SK-N-DZ (cell line): ENCODE results near the gene SLC11A2.
"Not testable (repeated sequence)": the region's sequence is repeated elsewhere in the genome, so short reads cannot be mapped to it uniquely, and the experiment has no call there.

Experiments
- DNase-seq: peaks from one replicate; pipeline ENCODE4 v3.0.0-alpha.2; 2015; ENCODE audit warnings: low spot score

SLC11A2 gene

DNA sequence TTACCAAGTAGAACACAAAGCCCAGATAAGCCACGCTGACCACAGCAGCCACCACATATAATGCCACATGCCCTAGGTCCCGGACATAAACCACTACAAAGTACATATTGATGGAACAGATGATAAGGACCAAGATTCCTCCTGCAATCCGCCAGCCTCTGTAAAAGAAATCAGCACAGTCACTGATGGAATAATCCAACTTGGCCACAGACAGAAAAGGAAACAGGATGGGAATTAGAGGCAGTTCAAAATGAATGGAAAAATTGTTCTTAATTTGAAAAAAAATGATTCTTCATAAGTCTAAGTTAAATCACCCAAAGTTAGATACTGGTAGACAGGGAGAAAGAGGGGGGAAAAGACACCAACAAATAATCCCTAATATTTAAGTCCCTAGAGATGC is 35.4 kb downstream of the SLC11A2 start:
- no peak for DNase-seq

DNA sequence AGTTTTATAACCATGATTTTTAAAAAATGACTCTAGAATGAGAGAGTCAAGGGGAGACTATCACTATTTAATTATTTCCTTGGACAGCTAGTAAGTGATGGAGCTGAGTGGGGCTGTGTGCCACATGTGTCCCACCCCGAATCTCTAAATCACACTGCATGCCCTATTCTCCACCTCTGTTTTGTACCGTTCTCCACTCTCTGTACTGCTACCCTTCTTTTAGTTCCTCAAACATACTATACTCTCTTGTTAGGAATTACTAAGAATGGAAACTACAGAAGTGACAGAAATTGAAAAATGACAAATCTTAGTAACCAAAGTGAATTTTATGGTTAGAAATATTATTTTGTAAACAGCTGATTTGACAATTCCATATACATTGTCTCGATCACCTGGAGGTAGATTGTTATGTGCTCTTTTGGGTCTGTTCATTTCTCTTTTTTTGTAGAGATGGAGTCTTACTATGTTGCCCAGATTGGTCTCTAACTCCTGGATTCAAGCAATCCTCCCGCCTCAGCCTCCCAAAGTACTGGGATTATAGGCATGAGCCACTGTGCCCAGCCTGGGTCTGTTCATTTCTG is 35.9 kb downstream of the SLC11A2 start:
- DNase-seq = no peak

DNA sequence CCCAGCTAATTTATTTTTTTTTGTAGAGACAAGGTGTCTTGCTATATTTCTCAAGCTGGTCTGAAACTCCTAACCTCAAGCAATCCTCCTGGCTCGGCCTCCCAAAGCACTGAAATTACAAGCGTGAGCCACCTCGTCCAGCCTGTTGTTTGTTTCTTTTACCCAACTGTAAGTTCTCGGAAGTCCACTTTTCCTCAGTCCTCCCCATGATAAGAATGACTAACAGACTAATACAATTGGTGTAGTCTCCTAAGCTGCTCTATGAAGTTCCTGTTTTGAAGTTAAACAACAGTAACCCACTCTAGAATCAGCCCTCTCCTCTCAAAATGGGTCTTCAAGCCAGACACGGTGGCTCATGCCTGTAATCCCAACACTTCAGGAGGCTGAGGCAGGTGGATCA is 37.3 kb downstream of the SLC11A2 start:
- no peak for DNase-seq

DNA sequence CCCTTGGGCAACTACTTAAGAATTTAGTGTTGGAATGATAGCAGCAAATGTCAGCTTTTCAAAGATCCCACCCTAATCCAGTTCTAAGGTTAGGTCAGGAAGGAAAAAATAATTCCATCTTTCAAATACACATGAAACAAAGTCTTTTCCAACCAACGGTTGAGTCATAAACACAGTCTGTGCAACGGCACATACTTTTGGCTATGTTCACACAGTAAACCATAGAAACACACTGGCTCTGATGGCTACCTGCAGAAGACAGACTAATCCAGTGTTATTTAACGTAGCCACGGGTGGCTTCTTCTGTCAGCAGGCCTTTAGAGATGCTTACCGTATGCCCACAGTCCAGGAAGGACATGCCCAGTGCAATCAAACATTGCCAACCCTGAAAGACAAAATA is 38.1 kb downstream of the SLC11A2 start:
- no peak for DNase-seq

DNA sequence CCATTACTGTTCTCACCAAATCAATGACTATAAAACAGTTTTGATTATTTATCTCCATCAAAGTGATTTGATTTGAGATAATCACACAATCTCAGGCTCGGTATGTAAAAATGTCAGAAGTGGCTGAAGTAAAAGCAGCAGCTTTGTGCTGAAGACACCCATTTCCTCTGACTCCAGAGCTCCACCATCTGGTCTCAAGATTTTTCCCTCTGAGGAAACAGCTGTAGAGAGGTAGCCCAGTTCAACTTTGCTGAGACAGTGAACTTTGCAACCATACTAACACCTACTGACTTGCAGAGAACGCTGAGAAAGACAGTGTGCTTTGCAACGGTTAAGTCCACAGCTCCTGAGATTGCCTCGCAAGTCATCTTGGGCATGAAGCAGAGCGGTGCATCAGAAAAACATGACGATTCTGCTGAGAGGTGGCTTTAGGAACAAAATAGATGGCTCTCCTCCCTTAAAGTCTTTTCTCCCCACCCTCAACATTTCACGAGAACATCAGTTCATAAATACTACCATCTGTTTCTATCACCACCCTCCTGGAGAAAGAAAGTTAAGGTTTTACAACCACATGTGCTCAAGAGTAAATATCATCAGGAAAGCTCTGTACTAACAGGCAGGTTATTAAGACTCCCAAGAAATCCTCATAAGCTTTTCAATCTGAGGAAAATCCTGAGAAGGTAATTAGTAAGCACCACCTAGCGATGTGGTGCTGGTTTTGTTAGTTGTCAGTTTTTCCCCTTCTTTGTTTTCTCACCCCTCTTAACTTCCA is 39.0 kb downstream of the SLC11A2 start:
- peak; percentile 11 for DNase-seq

DNA sequence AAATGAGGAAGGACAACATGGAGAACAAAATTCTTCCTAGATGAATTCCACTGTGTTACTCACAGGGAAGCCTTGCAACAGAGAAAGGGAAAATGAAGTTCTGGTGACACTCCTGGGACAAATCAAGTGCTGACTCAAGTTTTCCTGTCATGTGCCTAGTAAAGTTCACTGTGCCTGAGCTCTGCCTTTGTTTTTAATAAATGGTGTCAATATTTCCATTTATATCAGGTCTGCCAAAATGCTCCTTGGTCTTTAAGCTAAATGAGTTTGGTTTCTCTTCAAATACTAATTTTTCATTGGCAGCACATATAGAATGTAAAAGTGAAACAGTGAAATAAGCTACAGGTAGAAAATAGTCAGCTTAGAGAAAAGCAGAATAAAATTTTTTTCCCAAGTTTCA is 40.9 kb downstream of the SLC11A2 start:
- DNase-seq = no peak

DNA sequence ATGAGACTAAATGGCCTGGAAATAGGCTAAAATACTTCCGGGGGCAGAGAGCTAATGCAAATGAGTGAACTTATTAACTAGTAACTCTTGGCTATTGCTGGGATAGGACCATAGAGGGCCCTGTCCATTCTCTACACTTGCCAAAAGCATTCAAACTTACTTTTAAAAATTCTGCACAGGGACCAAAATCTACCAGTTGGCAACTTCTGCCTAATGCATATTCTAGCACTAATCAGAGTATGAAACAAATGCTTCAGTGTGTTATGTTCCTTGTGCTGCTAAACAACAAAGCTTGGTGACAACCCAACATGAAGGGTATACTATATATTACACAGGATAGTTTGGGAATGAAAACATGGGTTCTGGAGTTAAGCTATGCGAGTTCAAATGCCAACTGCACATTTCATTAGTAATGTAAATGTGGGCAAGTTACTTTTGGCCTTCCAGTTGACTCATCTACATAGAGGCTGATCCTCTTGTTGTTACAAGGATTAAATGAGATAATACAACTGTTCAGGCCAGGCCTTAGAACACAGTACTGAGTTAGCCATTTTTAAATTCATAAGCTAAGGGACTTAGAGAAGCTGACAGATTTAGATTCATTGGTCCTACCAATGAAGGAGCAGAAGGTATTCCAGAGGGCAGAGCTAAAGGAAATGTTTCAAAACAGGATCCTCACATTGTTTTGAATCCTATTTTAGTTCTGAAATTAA is 41.4 kb downstream of the SLC11A2 start:
- DNase-seq = no peak

DNA sequence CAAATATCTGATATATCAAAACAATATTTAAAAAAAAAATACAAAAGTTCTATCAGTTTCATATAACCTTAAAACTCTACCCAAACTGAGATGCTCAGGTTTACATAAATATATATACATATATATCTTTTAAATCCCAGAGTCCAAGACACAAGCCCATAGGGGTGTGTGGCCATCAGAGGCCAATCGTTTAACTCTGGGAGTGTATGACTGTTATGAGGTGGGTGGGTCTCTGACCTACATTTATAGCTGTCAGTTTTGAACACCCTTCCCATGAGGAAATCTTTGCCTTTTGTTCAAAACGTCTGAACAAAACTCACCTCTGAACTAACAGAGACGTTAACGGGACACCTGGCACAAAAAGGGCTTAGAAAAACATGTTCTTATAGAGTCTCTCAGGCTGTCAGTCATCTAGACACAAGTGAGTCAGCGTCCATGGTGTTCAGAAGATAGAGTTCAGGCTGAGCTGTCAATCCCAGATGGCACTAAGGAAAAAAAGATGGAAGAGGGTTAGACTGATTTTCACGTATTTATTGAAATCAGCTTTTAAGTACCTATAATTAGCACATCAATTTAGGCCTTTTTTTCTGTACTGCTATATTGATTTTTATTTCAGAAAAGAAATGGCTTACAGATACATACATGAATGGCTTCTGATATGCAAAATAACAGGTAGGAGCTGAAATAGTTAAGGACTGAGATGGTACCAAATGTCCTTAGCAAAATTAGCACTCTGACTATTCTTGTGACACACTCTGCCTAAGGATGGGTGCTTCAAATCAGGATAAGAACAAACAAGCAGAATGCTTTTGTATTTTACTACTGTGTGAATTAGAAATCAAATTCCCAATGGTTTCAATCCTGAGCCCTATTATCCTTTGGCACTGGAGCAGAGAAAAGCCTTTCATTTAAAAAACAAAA is 44.6 kb downstream of the SLC11A2 start:
- DNase-seq = no peak

DNA sequence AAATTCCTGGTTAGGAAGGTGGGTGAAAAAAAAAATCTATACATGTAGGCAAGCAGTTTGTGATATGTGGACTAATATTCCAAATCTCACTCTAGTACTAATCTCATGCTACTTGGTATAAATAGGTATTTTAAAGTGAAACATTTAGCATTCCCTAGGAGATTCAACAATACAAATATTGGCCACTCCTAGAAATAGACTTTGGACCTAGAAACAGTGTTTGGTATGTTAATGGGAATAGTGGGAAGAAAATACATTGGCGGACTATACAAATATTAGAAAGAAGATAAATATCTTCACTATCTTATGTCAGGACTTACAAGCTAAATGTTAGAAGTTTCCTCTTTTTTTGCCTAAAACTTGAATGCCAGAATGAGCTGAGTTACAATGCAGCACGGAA is 45.6 kb downstream of the SLC11A2 start:
- no peak for DNase-seq

DNA sequence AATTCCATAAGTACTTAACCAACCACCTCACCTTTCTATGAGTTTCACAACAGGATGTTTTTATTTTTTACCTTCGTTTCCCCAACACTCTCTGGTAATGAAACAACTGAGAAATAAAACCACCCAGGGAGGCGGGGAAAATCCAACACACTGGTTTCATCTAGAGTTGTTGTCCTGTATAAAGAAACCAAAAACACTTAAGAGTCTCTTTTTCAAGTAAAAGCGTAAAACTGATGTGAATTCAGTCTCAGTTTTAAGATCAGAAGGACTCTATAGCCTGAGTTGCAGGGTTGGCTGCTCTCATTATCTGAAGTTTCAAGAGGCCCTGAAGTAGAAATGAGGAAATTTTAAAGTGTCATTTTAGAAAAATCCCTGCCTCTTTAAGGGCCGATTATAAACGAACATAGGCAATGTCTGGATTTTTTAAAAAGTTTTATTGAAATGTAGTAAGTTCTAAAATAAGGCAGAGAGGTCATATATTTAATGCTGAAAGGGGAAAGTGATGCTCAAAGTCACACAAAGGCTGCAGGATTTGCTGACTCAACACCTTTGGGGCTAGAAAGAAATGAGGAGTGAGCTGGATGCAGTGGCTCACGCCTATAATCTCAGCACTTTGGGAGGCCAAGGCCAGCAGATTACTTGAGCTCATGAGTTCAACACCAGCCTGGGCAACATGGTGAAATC is 46.7 kb downstream of the SLC11A2 start:
- DNase-seq = no peak

DNA sequence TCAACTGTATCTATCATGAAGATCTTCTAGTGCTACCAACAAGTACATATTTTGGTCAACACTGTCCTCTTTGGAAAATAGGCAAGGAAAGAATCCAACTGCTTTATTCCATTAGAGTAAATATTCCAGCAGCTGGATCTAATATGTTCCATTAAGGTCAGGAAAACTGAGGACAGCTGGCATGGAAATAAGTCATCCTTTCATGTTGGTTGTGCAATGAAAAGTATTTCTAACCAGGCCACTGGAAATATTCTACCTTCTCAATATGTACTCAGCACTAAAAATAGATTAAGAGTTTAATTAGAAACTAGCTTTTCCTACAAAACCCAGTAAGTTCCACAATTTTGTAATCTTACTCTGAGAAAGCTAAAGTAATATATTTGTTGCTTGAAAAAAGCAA is 54.2 kb downstream of the SLC11A2 start:
- no peak for DNase-seq

DNA sequence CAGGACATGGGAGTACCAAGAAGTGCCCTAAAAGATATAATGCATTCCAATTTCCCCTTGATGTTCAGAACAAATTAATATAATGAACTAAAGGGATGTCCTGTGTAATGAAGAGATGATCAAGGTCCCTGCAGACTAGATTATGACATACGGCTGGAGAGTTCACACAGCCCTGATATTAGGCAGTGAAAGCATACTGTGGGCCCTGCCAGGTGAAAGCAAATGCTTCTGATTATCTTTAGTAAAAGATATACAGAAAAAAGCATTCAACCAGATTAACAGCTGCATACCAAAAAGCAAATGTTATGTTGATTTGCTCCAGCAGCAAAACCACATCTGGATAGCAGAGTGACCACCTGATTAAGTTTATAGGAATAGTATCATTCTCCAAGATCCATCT is 61.8 kb downstream of the SLC11A2 start:
- no peak for DNase-seq

DNA sequence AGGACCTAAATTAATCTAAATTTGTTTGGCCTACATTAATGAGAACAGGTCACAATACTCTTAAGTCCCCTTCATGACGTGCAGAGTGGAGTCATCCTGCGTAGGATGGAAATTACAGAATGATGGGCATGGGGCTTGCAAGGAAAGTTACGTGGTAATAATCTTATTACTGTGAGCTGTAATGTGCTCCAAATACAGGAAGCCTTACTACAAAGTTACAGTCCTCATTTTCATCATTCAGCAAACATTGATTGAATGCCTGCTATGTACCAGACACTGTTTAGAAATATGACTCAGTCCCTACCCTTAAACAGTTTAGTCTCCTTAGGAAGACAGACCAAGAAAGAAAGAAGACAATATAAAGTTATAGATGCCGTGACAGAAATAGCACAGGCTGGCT is 64.5 kb downstream of the SLC11A2 start:
- no peak for DNase-seq

DNA sequence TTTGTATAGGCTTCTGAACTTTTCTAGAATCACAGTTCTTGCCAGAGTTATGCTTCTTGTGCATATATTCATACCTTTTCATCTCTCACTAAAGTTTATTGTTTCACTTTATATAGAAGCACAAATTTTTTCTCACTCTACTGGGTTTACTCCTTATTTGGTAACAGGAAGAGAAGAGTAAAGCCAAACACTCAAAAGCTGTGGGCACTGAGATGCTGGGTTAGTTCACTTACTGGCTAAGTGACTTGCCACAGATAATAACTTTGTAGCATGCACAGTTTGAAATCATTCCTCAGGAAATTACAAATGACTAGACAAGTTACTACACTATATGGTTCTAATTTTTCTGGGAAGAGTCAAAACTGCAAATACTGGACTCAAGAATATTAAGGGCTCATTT is 66.1 kb downstream of the SLC11A2 start:
- no peak for DNase-seq

DNA sequence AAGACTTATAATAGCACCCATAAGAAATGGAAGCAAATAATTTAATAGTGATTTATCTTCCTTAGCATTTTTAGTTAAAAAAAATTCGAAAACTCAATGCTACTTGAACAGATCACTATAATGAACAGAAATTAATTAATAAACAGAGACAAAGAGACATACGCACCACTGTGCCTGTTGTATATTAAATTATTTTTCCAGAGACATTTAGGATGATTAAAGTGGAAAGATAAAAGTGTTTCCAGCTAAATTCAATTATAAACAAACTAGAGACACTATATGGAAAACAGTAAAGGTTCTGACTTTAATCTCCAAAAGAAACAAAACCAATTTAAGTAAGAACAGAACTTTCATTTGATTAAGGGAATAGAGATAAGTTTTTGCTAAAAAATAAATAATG is 70.5 kb downstream of the SLC11A2 start:
- DNase-seq = no peak

DNA sequence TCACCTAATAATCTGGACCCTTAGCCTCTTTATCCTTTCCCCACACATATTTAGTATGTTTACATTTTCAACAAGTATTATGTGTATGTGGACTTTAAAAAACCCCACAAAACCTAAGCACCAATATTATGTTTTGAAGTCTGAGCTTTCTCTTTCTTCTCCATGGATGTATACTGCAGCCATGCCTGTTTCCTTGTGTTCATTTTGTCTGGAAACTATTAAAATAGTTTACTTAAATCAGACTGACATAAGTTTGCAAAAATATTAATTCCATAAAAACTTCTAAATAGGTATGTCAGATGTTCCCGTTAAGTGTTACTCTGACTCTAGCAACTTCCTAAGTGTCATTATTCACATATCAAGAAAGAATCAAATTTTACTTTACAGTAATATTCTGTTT is 70.9 kb downstream of the SLC11A2 start:
- no peak for DNase-seq

DNA sequence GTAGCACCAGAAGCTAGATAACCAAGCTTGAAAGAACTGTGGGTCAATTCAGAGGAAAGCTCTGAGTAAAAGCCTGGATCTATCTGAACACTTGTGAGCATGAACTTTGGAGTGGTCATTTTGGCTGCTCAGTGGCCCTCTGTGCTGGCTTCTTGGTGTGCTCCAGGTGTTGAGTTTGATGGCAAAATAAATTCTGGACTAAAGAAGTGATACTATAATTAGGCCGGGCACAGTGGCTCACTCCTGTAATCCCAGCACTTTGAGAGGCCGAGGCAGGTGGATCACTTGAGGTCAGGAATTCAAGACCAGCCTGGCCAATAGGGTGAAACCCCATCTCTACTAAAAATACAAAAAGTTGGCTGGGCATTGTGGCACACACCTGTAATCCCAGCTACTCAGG is 71.4 kb downstream of the SLC11A2 start:
- DNase-seq = not testable (repeated sequence)

DNA sequence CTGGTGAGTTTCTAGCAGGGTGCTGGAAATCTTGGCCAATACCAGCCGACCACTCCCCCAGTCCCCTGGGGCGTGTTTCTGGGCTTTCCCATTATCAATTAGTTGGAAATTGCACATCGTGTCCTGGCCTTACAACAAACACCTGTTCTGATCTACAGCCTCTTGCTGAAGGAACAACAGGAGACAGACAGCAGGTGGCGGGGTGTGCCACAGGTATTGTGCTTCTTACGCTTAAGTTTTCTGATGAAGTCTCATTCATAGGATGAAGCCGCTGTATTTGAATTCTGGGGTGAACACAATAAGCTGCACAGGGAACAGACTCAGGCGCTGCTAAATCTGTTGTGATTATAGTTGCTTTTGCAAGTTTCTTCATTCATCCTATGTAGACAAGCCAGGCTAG is 73.1 kb downstream of the SLC11A2 start:
- no peak for DNase-seq

DNA sequence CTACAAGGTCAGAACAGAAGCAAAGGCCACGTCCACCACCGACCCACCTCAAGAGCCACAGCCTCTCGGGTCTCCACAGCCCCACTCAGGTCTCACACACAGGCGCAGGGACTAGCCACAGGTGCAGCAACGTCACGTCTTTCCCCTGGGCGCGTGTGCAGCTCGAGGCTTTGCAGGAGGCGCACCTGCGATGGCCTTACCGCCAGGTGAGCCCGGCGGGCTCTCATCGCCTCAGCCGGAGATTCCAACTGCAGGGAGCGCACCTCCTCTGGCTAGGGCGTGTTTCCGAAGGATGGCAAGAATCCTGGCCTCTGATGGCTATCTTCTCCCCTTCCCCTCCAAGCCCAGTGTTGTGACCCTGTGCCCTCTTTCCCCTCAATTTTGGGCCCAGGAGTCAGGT is 73.7 kb downstream of the SLC11A2 start, which contains the start of gene HIGD1C:
TSS of gene HIGD1C (plus strand) at position 35 of the 400 bp plus-strand sequence. CDS start 1,455 bp downstream, outside the sequence.
- DNase-seq = no peak

DNA sequence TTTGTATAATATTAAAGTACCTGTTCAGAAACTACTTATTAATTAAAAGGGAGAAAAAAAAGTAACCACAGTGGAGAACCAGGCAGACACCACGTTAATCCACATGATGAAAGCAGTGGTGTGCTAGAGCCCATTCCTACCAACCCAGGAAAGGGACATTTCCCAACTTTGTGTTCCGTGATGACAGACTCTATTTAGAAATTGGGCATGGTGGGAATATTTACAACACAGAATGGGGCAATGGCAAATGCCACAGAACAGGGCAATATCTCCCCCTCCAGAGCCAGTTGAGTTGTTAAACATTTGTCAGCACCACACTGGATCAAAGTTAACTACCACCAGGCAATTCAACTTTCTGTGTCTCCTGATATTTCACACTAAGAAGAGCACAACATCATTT is 75.1 kb downstream of the SLC11A2 start:
- DNase-seq = no peak

DNA sequence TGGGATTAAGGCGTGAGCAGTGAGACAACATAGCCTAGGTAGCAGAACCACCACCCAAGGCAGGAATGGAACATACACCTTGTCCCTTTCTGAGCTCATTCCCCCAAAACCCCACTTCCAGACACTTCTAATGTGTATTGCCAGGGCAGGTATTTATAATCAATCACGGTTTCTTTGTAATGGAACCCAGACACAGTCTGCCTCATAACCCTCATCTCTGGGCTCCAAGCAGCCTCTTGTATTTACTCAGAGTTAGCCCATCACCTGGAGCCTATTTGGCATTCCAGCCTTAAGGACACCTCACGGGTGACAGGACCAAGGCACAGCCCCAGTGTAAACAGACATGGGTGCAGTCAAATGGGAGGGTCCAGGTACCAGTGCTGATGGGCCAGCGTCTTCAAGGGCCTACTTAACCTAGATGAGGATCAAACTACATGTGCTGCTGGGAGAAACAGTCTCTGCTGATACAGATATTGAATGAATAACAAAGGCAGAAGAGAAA is 76.3 kb downstream of the SLC11A2 start:
- no peak for DNase-seq
